HCT116 (cell line): Measurements from ENCODE around the gene DGKB.

Experiments
- CBX3 ChIP-seq: IDR thresholded peaks from 2 replicates; pipeline ENCODE4 v1.6.1; 2012; ENCODE audit warnings: low read depth
- EZH2 ChIP-seq: fragments of 200-600 bp; sonication (generic); IDR thresholded peaks from 2 replicates; pipeline ENCODE4 v1.6.1; 2017; ENCODE audit warnings: antibody characterized with exemption, mixed run types
- EZH2phosphoT487 ChIP-seq: fragments of 200-600 bp; IDR thresholded peaks from 2 replicates; pipeline ENCODE4 v1.6.1; 2018; ENCODE audit warnings: antibody characterized with exemption, borderline replicate concordance
- JUND ChIP-seq: IDR thresholded peaks from 2 replicates; pipeline ENCODE4 v1.6.1; 2012
- POLR2A ChIP-seq: IDR thresholded peaks from 2 replicates; pipeline ENCODE4 v1.7.0; 2011; ENCODE audit warnings: borderline replicate concordance; ENCODE audit not compliant: insufficient read depth, insufficient read length; ENCODE audit errors: extremely low read depth
- POLR2AphosphoS5 ChIP-seq: IDR thresholded peaks from 2 replicates; pipeline ENCODE4 v1.6.1; 2011; ENCODE audit warnings: mild to moderate bottlenecking, low read depth, low read length, moderate library complexity
- RAD21 ChIP-seq: IDR thresholded peaks from 2 replicates; pipeline ENCODE4 v1.6.1; 2012; ENCODE audit warnings: low read depth, mild to moderate bottlenecking
- SIN3A ChIP-seq: IDR thresholded peaks from 2 replicates; pipeline ENCODE4 v1.6.1; 2012; ENCODE audit warnings: low read depth
- YY1 ChIP-seq: IDR thresholded peaks from 2 replicates; pipeline ENCODE4 v1.6.1; 2011; ENCODE audit warnings: low read length, low read depth, moderate library complexity, mild to moderate bottlenecking; ENCODE audit not compliant: insufficient replicate concordance; ENCODE audit errors: extremely low read depth
- TF ChIP-seq, protein P1 (sequence below): IDR thresholded peaks from 2 replicates; pipeline ENCODE4 v1.6.1; 2012; ENCODE audit warnings: low read depth
- TF ChIP-seq, protein P2 (sequence below), 3 experiments: fragments of 200-600 bp in 1 of 3; sonication (generic) in 1 of 3; IDR thresholded peaks in 2 of 3; conservative IDR thresholded peaks in 1 of 3; 2 replicates each; pipeline ENCODE4 v1.5.1; 2012 to 2017; ENCODE audit warnings: low read depth in 2 of 3, low read length in 2 of 3, antibody characterized with exemption in 1 of 3, borderline replicate concordance in 1 of 3, control low read depth in 1 of 3, mild to moderate bottlenecking in 1 of 3, mixed read lengths in 1 of 3, mixed run types in 1 of 3, moderate library complexity in 1 of 3; ENCODE audit not compliant: insufficient read depth in 1 of 3

DNA sequence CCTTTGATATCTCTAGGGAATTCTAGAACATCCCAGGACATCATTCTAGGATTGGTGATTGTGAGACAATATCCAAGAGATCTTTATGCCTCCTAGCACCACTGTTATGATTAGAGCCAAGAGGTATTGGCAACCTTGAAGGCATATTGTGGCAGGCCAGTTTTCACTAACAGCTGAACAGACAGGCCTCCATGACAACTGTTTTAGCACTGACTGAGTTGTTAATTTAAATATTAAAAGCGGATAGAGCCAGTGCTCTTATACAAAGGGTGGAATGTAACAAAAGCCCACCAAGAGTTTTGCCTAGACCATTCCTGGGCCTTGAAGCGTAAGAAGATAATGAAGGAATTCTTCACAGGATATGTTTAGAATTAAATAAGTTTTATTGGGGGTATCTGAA is 131.9 kb downstream of the DGKB start:
- TF ChIP-seq POLR2A (no peak), JUND (no peak), POLR2AphosphoS5 (no peak), EZH2phosphoT487 (no peak), RAD21 (no peak), SIN3A (no peak), CBX3 (no peak), EZH2 (no peak), YY1 (no peak)
- TF ChIP-seq, protein P1, sequence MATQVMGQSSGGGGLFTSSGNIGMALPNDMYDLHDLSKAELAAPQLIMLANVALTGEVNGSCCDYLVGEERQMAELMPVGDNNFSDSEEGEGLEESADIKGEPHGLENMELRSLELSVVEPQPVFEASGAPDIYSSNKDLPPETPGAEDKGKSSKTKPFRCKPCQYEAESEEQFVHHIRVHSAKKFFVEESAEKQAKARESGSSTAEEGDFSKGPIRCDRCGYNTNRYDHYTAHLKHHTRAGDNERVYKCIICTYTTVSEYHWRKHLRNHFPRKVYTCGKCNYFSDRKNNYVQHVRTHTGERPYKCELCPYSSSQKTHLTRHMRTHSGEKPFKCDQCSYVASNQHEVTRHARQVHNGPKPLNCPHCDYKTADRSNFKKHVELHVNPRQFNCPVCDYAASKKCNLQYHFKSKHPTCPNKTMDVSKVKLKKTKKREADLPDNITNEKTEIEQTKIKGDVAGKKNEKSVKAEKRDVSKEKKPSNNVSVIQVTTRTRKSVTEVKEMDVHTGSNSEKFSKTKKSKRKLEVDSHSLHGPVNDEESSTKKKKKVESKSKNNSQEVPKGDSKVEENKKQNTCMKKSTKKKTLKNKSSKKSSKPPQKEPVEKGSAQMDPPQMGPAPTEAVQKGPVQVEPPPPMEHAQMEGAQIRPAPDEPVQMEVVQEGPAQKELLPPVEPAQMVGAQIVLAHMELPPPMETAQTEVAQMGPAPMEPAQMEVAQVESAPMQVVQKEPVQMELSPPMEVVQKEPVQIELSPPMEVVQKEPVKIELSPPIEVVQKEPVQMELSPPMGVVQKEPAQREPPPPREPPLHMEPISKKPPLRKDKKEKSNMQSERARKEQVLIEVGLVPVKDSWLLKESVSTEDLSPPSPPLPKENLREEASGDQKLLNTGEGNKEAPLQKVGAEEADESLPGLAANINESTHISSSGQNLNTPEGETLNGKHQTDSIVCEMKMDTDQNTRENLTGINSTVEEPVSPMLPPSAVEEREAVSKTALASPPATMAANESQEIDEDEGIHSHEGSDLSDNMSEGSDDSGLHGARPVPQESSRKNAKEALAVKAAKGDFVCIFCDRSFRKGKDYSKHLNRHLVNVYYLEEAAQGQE = no peak
- TF ChIP-seq, protein P2, sequence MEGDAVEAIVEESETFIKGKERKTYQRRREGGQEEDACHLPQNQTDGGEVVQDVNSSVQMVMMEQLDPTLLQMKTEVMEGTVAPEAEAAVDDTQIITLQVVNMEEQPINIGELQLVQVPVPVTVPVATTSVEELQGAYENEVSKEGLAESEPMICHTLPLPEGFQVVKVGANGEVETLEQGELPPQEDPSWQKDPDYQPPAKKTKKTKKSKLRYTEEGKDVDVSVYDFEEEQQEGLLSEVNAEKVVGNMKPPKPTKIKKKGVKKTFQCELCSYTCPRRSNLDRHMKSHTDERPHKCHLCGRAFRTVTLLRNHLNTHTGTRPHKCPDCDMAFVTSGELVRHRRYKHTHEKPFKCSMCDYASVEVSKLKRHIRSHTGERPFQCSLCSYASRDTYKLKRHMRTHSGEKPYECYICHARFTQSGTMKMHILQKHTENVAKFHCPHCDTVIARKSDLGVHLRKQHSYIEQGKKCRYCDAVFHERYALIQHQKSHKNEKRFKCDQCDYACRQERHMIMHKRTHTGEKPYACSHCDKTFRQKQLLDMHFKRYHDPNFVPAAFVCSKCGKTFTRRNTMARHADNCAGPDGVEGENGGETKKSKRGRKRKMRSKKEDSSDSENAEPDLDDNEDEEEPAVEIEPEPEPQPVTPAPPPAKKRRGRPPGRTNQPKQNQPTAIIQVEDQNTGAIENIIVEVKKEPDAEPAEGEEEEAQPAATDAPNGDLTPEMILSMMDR (IDR thresholded peaks at IDR 0.05 in 2 of 3, conservative IDR thresholded peaks at IDR 0.05 in 1 of 3; ENCODE audit: borderline replicate concordance in 1 of 3, insufficient read depth in 1 of 3, low read depth in 2 of 3, low read length in 2 of 3) = no peak
